ENCODE measurements around the gene DDX24. TPM values are rescaled to one million over a fixed set of nuclear protein-coding genes. Genes with fewer than 3 reads are reported as not detected.

DDX24 gene
- total RNA-seq = 153 TPM

GRCh38 chr14:94080621-94081385 lies at the start of gene DDX24, which contains the start of gene IFI27L1:
DDX24 (minus strand) TSS chr14:94081202; CDS start chr14:94079742, 1,460 bp downstream.
IFI27L1 (plus strand) TSS chr14:94081310; CDS start chr14:94096938, 15,628 bp downstream.

GRCh38 chr14:94129111-94129757 lies 48.2 kb upstream of the DDX24 start, which contains the start of gene IFI27L2:
IFI27L2 (minus strand) TSS chr14:94129604; CDS start chr14:94129564, 40 bp downstream.

GRCh38 chr14:94110552-94111181 lies 29.7 kb upstream of the DDX24 start, which contains the start of gene IFI27:
IFI27 (plus strand) TSS chr14:94110736.

GRCh38 chr14:94026173-94026888 lies 54.7 kb downstream of the DDX24 start, which contains the start of gene OTUB2:
OTUB2 (plus strand) TSS chr14:94026340; CDS start chr14:94026538, 198 bp downstream.

Other genes with a start within 250 kb of the DDX24 start
- not detected for gene FAM181A, start 153.9 kb downstream of the DDX24 start, total RNA-seq
- gene ASB2, start 104.6 kb downstream of the DDX24 start, total RNA-seq = 4.1 TPM
- gene CCDC197, start 83.9 kb downstream of the DDX24 start, total RNA-seq = not detected
- gene OTUB2, start 54.9 kb downstream of the DDX24 start, total RNA-seq = 3.8 TPM
- gene IFI27L1, start 108 bp upstream of the DDX24 start, total RNA-seq = 11.9 TPM
- 14.4 TPM for gene IFI27, start 29.5 kb upstream of the DDX24 start, total RNA-seq
- 46.2 TPM for gene IFI27L2, start 48.4 kb upstream of the DDX24 start, total RNA-seq
- gene PPP4R4, start 93.1 kb upstream of the DDX24 start, total RNA-seq = 10.0 TPM
- gene SERPINA10, start 212.1 kb upstream of the DDX24 start, total RNA-seq = not detected
- not detected for gene SERPINA6, start 242.1 kb upstream of the DDX24 start, total RNA-seq

Measured in camera-type eye (tissue), 1 donor.